ENCODE data around the gene HMGCR. TPM values are rescaled to one million over a fixed set of nuclear protein-coding genes. Genes with fewer than 3 reads are reported as not detected.

HMGCR gene
- total and polyA plus RNA-seq, 2 experiments from 2014 or later, result 72.2 to 331 TPM

DNA sequence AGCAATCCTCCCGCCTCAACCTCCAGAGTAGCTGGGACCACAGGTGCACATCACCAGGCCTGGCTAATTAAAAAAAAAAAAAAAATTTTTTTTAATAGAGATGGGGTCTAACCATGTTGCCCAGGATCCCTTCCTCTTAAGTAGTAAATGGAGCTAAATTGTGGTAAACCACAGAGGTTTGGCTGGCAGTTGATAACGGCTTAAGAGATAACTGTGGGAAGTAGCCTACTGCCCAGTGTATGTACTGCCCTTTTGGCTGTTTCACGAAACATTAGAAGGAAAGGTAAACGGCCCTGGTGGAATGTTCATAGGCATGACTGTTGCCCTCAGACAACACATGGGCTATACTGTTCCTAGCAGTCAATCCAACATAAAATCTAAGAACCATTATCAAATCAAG, 44.4 kb downstream of the HMGCR start:
- H3K36me3 Mint-ChIP-seq (ENCODE audit: low read depth), result peaks cover 4% of the 10 kb centered on the region; the same call in 1 of the 3 replicates

More for the DNA sequence above, 44.4 kb downstream of the HMGCR start:
- ATAC-seq (no peak), DNase-seq (ENCODE audit: low spot score) (no peak)
- Histone ChIP-seq H3K4me3 (no peak overlapping the region), H3K4me2 (no peak overlapping the region), H4K20me1 (replicated peaks; ENCODE audit: insufficient read depth) (no peaks in the 10 kb centered on the region), H2AFZ (no peak overlapping the region), H3F3A (replicated peaks; ENCODE audit: low read depth) (no peaks in the 10 kb centered on the region), H3K79me2 (replicated peaks; ENCODE audit: insufficient read depth) (no peaks in the 10 kb centered on the region), H3K4me1 (ENCODE audit: insufficient read depth) (no peaks in the 10 kb centered on the region), H3K27me3 (ENCODE audit: insufficient read depth) (no peaks in the 10 kb centered on the region), H3K27ac (ENCODE audit: low read depth) (no peak overlapping the region), H3K9me2 (ENCODE audit: insufficient read depth) (no peaks in the 10 kb centered on the region), H3K36me3 (ENCODE audit: insufficient read depth) (no peaks in the 10 kb centered on the region; the same call in 1 of the 2 replicates)
- H3K4me3 Mint-ChIP-seq, result no peak overlapping the region
- no peak overlapping the region for H3K27ac Mint-ChIP-seq
- no peaks in the 10 kb centered on the region for H3K4me1 Mint-ChIP-seq
- H3K27me3 Mint-ChIP-seq (ENCODE audit: insufficient read depth, low read depth, poor library complexity), result no peaks in the 10 kb centered on the region
- H3K9me3 Mint-ChIP-seq, result no peaks in the 10 kb centered on the region
- no peak for TF ChIP-seq JUNB (IDR thresholded peaks at IDR 0.05; ENCODE audit: unreplicated experiment)
- TF ChIP-seq POLR2AphosphoS5 (IDR thresholded peaks at IDR 0.05; ENCODE audit: low read depth), result no peak
- TF ChIP-seq, protein P1, sequence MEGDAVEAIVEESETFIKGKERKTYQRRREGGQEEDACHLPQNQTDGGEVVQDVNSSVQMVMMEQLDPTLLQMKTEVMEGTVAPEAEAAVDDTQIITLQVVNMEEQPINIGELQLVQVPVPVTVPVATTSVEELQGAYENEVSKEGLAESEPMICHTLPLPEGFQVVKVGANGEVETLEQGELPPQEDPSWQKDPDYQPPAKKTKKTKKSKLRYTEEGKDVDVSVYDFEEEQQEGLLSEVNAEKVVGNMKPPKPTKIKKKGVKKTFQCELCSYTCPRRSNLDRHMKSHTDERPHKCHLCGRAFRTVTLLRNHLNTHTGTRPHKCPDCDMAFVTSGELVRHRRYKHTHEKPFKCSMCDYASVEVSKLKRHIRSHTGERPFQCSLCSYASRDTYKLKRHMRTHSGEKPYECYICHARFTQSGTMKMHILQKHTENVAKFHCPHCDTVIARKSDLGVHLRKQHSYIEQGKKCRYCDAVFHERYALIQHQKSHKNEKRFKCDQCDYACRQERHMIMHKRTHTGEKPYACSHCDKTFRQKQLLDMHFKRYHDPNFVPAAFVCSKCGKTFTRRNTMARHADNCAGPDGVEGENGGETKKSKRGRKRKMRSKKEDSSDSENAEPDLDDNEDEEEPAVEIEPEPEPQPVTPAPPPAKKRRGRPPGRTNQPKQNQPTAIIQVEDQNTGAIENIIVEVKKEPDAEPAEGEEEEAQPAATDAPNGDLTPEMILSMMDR (conservative IDR thresholded peaks at IDR 0.05; ENCODE audit: low read depth in 2 of 2), result no peak
- TF ChIP-seq CREB1 (CRISPR knock-in tag; IDR thresholded peaks at IDR 0.05; ENCODE audit: low read depth), result no peak
- TF ChIP-seq STAT1 (IDR thresholded peaks at IDR 0.05; ENCODE audit: unreplicated experiment), result no peak
- no peak for TF ChIP-seq NANOG (IDR thresholded peaks at IDR 0.05; ENCODE audit: borderline replicate concordance)
- TF ChIP-seq ETS1 (IDR thresholded peaks at IDR 0.05), result no peak
- TF ChIP-seq EZH2 (IDR thresholded peaks at IDR 0.05; ENCODE audit: low read depth, unreplicated experiment), result no peak
- no peak for TF ChIP-seq ZNF331 (CRISPR knock-in tag; IDR thresholded peaks at IDR 0.05; ENCODE audit: low read depth)
- no peak for TF ChIP-seq ZNF114 (CRISPR knock-in tag; IDR thresholded peaks at IDR 0.05)
- TF ChIP-seq, protein P2, sequence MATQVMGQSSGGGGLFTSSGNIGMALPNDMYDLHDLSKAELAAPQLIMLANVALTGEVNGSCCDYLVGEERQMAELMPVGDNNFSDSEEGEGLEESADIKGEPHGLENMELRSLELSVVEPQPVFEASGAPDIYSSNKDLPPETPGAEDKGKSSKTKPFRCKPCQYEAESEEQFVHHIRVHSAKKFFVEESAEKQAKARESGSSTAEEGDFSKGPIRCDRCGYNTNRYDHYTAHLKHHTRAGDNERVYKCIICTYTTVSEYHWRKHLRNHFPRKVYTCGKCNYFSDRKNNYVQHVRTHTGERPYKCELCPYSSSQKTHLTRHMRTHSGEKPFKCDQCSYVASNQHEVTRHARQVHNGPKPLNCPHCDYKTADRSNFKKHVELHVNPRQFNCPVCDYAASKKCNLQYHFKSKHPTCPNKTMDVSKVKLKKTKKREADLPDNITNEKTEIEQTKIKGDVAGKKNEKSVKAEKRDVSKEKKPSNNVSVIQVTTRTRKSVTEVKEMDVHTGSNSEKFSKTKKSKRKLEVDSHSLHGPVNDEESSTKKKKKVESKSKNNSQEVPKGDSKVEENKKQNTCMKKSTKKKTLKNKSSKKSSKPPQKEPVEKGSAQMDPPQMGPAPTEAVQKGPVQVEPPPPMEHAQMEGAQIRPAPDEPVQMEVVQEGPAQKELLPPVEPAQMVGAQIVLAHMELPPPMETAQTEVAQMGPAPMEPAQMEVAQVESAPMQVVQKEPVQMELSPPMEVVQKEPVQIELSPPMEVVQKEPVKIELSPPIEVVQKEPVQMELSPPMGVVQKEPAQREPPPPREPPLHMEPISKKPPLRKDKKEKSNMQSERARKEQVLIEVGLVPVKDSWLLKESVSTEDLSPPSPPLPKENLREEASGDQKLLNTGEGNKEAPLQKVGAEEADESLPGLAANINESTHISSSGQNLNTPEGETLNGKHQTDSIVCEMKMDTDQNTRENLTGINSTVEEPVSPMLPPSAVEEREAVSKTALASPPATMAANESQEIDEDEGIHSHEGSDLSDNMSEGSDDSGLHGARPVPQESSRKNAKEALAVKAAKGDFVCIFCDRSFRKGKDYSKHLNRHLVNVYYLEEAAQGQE (IDR thresholded peaks at IDR 0.05; ENCODE audit: unreplicated experiment), result no peak
- TF ChIP-seq EZH2phosphoT487 (IDR thresholded peaks at IDR 0.05; ENCODE audit: unreplicated experiment), result no peak
- TF ChIP-seq ZNF462 (CRISPR knock-in tag; IDR thresholded peaks at IDR 0.05), result no peak

Data from GM23338 (cell line).